ENCODE data around the gene SHISA2. TPM values are rescaled to one million over a fixed set of nuclear protein-coding genes. Genes with fewer than 3 reads are reported as not detected.

SHISA2 gene
- total RNA-seq, 1 experiment from 2014 or later: 0.72 TPM

DNA sequence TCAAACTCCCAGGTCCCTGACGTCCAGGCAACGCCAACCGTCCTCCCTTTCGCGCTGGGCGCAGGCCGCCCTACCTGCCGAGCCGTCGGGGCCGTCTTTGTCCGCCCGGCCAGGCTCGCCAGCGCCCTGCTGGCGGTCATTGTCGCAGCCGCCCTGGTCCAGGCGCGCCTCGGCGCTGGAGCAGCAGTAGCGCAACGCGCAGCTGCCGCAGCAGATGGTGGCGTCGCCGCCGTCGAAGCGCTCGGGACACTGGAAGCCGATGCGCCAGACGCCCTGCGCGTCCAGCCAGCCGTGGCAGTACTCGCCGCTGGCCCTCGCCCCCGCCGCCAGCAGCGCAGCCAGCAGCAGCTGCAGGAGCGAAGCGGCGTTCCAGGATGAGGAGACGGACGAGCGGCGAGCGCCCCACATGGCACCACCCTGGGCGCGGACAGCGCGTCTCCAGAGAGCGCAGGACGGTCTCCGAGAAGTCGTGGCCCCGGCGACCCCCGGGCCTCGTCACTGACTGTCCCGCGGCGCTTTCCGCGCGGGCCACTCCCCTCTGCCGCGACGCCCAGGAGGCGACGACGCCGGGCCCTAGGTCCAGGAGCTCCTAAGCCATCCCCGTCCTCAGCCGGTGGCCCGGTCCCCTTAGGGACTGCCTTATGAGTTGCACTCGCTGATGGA, 1.1 kb downstream of the SHISA2 start:
- DNase-seq (ENCODE audit: extremely low read depth, low read depth): no peak

DNA sequence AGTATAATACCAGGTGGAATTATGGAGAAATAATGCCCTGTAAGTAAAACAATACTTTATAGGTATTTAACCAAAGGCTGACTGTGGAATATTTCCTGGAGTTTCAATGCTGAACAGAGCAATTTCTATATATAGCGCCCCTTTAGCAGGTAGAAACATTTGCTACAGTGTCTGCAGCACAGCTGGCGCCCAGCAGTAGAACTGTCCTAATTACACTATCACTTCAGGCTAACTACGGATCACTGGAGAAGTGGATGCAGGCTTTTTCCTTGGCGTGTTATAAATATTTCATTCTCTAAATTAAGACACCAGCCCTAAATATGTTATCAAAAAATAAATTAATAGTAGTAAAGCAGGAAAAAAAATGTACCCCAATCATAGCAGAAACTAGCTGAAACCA, 3.1 kb downstream of the SHISA2 start:
- DNase-seq (ENCODE audit: extremely low read depth, low read depth): no peak

DNA sequence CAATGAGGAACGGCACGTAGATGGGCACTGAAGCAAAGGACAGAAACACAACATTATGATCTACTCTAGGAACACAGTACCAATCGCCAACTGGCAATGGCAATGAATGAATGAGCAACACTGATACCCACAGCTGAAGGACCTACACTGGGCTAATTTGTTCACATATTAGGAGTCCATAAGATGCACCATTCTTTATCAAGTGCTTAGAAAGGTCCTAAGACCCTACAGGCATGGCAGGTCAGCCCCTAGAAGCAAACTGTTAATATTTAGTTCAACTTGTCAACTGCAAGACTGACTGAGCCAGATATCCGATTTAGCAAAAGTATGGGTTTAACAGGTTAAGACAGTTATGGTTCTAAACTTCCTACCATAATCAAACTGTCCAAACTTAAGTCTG, 4.8 kb downstream of the SHISA2 start:
- DNase-seq (ENCODE audit: extremely low read depth, low read depth): no peak

DNA sequence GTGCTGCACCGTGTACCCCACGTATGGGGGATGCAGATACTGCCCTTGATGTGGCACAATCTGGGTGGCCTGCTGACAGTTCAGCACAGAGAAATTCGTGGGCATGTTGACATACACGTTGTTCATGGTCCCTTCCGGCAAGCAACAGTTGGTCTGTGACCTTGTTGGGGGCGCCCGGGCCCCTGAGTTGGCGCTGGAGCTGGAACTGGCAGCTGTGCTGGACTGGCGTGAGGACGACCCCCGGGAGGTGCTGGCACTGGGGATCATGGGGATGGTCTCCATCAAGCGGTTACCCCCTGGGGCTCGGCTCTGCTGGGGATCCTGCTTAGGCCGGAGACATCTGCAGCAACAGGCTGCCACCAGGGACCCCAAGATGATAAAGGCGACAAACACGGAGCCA, 5.2 kb downstream of the SHISA2 start:
- no peak for DNase-seq (ENCODE audit: extremely low read depth, low read depth)

DNA sequence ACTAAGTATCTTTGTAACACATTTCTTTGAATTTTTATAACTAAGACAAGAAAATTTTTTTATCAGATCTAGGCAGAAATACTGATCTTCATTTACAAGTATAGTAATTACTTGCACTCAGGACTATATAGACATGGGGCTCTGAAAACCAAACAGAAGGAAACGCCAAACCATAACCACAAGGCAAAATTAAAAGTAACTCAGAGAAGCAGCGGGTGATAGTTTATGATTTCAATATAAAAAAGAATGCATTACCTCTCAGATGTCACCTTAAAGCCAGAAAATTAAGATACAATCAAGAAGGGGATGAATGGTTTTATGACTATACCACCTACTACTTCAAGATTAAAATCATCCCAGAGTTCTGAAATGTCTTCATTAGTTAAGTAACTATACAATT, 6.7 kb downstream of the SHISA2 start:
- DNase-seq (ENCODE audit: extremely low read depth, low read depth): no peak

DNA sequence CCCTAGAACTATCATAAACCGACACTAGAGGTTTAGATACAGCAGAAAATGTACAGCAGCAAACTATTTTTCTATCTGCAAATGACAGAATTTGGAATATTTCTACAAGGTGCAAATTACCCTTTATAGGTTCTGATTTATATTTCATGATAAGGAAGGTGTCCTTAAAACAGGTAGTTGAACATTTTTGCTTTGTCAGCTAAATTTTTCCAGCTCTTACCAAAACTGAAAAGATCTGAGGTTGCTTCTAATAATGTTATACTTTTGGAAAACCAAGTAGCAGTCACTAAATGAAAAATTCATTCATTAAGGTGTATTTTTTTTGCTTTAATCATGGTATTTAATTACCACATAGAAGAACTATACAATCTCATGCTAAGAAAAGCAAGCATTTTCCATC, 9.0 kb downstream of the SHISA2 start:
- no peak for DNase-seq (ENCODE audit: extremely low read depth, low read depth)

DNA sequence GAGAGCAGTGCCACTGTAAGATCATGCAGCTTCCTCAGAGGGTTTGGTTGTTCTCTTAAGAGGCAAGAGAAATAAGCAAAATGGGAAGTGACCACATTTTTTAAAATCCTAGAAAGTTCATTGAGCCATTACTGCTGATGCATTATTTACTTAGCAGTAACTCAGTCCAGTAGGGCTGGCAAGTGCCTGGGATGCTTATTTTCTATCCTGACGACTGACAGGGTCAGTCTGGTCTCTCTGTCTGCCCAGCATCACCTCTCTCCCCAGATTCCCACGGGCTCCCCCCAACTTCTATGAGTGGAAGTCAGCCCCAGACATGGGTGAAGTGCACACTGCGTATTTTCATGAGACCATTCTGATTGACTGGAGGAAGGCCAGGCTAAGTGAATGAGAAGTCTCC, 10.4 kb downstream of the SHISA2 start:
- no peak for DNase-seq (ENCODE audit: extremely low read depth, low read depth)

DNA sequence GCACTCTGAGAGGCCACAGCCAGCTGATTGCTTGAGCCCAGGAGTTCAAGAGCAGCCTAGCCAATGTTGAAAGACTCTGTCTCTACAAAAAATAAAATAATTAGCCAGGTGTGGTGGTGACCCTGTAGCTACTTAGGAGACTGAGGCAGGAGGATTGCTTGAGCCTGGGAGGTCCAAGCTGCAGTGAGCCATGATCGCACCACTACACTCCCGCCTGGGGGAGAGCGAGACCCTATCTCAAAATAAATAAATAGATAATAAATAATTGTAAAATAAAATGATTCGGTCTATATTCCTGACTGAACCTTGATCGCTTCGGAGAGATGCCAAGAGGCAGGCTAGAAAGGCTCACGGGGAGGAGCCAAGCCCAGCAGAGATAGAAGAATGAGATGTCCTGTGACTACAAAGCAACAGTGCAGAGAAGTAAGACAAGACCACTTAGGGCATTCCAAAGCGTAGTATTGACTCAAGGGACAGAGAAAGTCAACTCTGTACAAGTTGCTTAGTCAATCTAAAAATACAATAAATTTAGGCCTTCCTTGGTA, 12.8 kb downstream of the SHISA2 start:
- DNase-seq (ENCODE audit: extremely low read depth, low read depth): no peak

DNA sequence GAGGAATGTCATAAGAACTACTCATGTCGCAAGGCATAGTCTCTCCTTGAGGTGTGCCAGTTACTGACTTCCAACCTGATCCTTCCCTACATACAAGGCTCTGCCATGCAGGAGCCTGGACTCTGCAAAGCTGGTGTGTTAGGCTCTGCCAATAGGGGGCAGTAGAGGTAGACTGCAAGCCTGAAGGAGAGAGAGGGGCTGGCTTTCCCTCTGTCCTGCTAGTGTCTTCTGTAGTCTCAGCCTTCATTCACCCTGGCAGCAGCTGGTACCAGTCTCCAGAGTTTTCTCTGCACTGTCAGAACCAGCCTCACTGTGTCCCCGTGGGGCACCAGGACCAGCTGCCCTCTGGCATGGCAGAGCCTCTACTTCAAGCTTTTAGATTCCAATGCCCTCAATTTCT, 14.5 kb downstream of the SHISA2 start:
- DNase-seq (ENCODE audit: extremely low read depth, low read depth): no peak

DNA sequence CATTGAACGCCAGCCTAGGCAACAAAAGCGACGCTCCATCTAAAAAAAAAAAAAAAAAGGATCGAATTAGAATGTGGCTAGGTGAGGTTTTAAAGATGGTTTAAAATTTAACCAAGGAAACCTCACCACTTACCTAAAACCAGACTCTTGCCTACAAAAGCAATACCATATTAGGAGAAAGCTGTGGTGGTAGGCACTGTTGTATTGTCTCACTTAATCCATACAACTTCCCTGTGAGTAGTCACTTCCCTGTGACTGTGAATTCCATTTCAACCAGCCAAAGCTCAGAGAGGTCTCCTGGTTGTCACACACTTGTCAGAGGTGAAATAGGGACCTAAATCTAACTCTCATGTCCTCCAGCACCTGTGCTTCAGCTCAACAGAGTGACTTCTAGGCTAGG, 15.4 kb downstream of the SHISA2 start:
- no peak for DNase-seq (ENCODE audit: extremely low read depth, low read depth)

DNA sequence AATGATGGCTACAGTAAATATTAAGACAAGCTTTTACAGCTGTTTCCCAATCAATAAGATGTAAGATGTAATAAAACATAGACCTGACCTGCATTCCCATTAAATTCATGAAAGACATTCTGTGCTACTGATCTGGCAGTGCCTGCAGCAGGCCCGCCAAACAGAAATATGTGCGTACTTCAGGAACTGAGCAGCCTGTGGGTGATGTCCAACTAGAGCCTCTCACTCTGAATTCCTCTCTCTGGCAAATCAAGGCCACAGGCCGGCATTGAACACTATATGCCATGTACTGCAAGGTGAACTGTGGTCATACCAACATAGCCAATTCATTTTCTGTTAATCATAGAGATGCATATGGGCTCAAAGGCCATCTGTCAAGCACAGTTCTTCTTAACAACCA, 17.8 kb downstream of the SHISA2 start:
- DNase-seq (ENCODE audit: extremely low read depth, low read depth): no peak

DNA sequence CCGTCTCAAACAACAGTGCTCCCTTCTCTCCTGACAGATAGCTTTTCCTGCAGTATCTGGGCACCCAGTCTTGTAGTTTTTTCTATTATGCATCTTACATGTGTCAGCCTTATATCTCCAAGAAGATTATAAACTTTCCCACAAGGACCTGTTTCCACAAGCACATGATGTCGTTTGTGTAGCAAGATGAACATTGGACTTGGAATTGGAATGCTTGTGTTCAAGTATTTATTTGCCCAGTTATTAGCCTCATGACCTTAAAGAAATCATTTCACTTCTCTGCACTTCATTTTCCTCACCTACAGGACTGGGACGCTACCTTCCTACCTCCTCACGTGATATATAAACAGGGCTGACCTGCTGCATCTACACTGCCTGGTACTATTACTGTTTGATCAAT, 21.5 kb downstream of the SHISA2 start:
- no peak for DNase-seq (ENCODE audit: extremely low read depth, low read depth)

DNA sequence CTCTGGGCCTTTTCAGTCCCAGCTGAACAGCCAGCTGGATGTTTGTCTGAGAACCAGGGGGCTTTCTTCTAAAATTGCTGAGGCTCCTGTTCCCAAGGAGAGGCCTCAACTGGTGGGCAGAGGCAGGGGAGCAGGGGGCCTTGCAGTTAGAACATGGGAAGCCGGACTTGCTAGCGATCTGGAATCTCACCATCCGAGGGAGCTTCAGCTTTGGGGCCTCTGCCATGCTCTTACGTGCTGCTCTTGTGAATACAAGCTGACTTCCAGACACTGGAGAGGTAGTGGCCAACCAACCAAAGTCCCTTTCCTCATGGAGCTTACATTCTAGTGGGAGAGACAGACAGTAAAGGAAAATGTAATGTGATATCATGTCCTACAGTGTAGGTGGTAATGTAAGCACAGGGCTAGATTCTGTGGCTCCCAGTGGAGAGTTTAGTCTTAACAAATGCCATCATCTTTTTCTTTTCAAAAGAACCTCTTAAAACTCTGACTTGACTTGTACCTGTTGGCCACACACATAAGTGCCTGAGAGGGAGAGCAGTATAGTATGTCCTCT, 22.2 kb downstream of the SHISA2 start:
- DNase-seq (ENCODE audit: extremely low read depth, low read depth): no peak

DNA sequence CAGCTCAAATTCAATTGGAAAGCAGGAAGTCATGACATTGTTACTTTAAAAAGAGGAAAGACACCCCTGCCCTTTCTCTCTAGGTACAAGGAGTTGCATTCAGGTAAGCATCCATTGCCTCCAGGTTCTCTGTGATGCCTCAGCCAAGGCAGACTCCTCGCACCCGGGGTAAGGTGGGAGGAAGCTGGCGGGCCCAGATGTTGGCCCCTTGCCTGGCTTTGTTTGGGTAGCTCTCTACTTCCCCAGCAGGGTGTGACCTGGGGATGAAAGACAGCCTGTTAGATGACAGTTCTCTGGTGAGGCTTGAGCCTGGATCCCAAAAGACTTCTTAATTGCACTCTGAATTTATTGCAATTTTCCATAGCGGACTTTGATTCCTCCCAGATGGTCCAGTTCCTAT, 25.6 kb downstream of the SHISA2 start:
- no peak for DNase-seq (ENCODE audit: extremely low read depth, low read depth)

DNA sequence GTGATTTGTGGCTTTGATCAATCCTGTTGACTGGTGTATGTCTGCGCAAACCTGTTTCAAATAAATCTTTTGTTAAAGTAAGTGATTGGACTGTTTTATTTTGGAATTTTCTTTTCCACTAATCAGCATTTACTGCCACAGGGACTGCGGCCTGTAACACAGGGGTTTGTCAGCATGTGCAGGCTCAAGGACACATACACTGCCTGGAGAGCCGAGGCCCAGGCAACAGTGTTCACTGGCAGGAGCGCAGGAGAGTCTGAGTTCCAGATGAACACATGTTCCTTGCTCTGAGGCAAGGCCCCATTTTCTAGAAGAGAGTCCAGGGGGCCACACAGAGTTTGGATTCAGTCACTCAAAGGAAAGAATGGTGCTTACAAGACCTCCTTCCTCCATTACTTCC, 26.0 kb downstream of the SHISA2 start:
- DNase-seq (ENCODE audit: extremely low read depth, low read depth): no peak

DNA sequence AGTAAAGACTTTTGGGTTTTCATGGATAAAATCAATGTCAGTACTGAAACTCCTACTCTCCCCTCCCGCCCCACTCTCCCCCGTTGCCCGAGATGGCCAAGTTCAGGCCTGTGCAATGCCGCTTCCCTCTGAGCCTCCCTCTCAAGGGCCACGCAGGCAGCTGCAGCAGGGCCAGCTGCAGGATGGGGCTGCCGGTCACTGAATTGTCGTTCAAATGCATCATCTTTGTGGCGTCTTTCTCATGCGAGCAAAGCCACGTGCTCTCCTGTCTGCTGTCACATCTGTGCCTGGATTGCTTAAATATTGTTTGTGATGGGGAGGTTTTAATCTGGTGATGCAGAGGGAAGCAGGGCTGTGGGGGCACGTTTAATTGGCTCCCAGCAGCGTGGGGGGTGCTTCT, 26.6 kb downstream of the SHISA2 start:
- DNase-seq (ENCODE audit: extremely low read depth, low read depth): no peak

DNA sequence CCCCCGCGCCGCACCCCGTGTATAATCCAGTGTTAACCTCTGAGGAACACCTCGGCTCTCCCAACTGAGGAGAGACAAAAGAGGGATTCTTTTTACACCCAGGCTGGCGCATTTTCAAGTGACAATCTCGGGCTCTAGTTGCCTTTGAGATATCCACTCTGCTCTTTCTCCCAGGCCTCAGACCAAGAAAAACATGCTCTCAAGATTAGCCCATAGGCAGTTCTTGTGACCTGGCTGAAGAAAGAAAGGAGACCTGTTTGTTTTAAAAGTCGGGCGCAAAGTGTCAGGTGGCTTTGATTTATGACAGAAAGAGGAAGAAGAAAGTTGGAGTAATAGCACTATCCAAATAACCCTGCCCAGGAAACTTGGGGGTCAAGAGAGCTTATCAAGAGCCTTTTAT, 27.3 kb downstream of the SHISA2 start:
- no peak for DNase-seq (ENCODE audit: extremely low read depth, low read depth)

DNA sequence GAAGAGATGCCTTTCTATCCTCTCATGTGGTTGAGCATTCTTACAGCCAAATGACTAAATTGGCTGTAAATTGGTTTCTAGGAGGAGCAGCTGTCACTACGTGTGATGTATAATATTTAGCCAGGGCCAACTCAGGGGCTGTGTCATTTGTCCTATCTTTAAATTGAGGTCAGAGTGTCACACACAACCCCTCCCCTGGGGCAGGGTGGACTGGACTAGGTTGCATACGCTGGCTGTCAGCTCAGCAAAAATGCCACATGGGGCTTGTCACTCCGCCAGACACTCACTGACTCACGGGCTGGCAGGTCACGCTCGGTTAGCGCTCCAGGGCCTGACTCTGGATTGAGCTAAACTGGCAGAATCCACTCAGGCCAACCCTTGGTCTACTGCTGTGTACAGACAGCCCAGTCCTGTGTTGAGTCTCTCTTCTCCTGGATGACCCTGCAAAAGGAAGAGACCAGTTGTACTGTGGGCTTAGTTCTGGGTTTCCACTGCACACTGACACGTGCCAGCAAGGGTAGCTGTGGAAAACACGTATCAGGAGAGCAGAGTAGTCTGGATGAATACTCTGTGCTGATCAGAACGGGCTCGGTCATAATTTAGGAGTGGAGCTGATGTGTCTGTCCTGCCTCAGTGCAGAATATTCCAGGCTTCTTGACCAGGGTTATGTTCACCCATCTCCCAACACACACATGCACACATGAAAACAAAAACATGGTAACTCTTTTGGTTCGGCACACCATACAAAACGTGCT, 29.1 kb downstream of the SHISA2 start:
- DNase-seq (ENCODE audit: extremely low read depth, low read depth): peak; percentile 21

DNA sequence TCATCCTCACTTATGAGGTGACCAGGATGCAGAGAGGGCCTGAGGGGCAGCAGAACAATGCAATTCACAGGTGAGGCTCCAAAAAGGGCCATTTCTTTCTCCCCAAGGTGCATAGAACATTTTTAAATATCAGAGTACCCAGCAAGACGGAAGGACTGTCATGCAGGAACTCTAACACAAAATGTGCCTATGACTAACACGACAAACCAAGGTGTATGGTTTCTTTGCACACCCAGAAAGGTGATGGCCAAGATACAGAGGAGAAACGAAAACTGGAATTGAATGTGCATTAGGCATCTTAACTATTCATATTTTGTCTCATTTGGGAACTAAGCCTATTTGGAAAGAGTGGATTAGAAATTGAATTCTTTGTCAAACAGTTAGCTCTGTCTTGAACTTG, 29.9 kb downstream of the SHISA2 start:
- DNase-seq (ENCODE audit: extremely low read depth, low read depth): no peak

DNA sequence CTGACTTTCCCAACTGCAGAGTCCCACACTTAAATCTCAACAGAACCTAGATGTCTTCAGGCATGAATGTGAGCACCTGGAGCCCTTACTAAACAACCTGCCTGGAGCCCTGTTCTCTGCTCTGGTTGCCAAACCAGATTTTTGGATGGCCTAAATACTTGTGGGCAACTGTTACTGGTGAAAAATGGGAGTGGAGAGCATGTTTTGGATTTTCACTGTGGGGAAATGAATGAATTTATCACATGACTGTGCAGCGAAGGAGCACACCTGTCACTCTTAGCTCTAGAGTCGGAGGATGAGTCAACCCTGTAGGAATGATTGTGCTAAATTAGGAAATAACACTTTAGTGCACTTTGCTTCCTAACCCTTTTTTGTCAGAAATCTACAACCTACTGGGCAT, 30.3 kb downstream of the SHISA2 start:
- DNase-seq (ENCODE audit: extremely low read depth, low read depth): no peak

DNA sequence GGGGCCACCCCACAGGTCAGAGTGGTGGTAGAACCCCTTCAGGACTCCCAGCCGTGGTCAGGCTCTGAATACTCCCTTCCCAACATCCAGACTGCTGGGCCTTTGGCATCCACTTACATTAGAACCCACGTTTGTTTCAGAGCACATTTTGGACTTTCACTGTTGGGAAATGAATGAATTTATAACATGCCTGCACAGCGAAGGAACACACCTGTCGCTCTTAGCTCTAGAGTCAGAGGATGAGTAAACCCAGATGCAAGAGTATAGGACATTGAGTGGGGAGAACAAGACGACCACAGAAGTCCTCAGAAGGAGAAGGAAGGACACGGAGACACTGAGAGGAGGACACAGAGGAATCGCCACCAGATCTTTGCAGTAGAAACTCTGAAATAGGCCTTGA, 30.9 kb downstream of the SHISA2 start:
- no peak for DNase-seq (ENCODE audit: extremely low read depth, low read depth)

Measured in NCI-H460 (cell line).